Uterus (tissue), 4 donors: ENCODE data around the gene LYRM7. TPM values are rescaled to one million over a fixed set of nuclear protein-coding genes. Genes with fewer than 3 reads are reported as not detected.
"Not testable (repeated sequence)": the region's sequence is repeated elsewhere in the genome, so short reads cannot be mapped to it uniquely, and the experiment has no call there.

Source experiments
- DNase-seq, 2 donors: peaks; one replicate each; pipeline ENCODE4 v3.0.0-alpha.2; 2019 to 2020
- H3K27ac ChIP-seq, 2 donors: fragments of 200-600 bp; sonication (generic); 1 replicate in 1 of 2; 2 replicates in 1 of 2; pipeline ENCODE4 v1.5.1; 2016 to 2018
- H3K27me3 ChIP-seq, 2 donors: fragments of 200-600 bp; sonication (generic); one replicate each; pipeline ENCODE4 v1.5.1; 2018 to 2019; ENCODE audit warnings: control low read depth in 1 of 2
- H3K36me3 ChIP-seq, 2 donors: fragments of 200-600 bp; sonication (generic); one replicate each; pipeline ENCODE4 v1.5.1; 2019; ENCODE audit warnings: control low read depth in 1 of 2
- H3K4me1 ChIP-seq, 2 donors: fragments of 200-600 bp; sonication (generic); one replicate each; pipeline ENCODE4 v1.5.1; 2018 to 2019; ENCODE audit warnings: control low read depth in 1 of 2
- H3K4me3 ChIP-seq, 2 donors: fragments of 200-600 bp; sonication (generic); 1 replicate in 1 of 2; 2 replicates in 1 of 2; pipeline ENCODE4 v1.5.1; 2018 to 2019; ENCODE audit warnings: mild to moderate bottlenecking in 1 of 2
- H3K9me3 ChIP-seq, 2 donors: fragments of 200-600 bp; sonication (generic); one replicate each; pipeline ENCODE4 v1.5.1; 2019; ENCODE audit warnings: control low read depth in 1 of 2
- POLR2A ChIP-seq, 2 donors: fragments of 450-650 bp; IDR thresholded peaks; one replicate each; pipeline ENCODE4 v1.6.1; 2016; ENCODE audit warnings: antibody characterized with exemption in 2 of 2, mild to moderate bottlenecking in 1 of 2, moderate library complexity in 1 of 2
- intact Hi-C: fragments of 100-400 bp; cut with DNase I; formaldehyde crosslinking; loops from one replicate; pipeline ENCODE4 v1.15.1; 2023; ENCODE audit warnings: low total_unique reads
- total RNA-seq, 4 donors: library from RNA; depleted of rRNA in 3 of 4; stranded (reverse); fragments of >200 nt in 3 of 4; gene quantifications; one replicate each; pipeline versions ENCODE4 v1.1.0 to v1.2.4, GENCODE V29; 2014 to 2023
- TF ChIP-seq, protein P1 (sequence below), 4 experiments: fragments of 200-600 bp in 2 of 4; fragments of 450-650 bp in 2 of 4; sonication (generic) in 2 of 4; IDR thresholded peaks; one replicate each; pipeline ENCODE4 v1.5.1; 2016 to 2019; ENCODE audit warnings: antibody characterized with exemption in 4 of 4, mild to moderate bottlenecking in 2 of 4, moderate library complexity in 1 of 4
- donor health status: DM: yes; HTN: yes; CAD: no.

Gene LYRM7
- total RNA-seq, 4 donors from 2014 or later: 4.1 to 22.6 (median 7.9) TPM

- no peaks in the 10 kb centered on the region for H3K9me3 ChIP-seq
- TF ChIP-seq, protein P1, sequence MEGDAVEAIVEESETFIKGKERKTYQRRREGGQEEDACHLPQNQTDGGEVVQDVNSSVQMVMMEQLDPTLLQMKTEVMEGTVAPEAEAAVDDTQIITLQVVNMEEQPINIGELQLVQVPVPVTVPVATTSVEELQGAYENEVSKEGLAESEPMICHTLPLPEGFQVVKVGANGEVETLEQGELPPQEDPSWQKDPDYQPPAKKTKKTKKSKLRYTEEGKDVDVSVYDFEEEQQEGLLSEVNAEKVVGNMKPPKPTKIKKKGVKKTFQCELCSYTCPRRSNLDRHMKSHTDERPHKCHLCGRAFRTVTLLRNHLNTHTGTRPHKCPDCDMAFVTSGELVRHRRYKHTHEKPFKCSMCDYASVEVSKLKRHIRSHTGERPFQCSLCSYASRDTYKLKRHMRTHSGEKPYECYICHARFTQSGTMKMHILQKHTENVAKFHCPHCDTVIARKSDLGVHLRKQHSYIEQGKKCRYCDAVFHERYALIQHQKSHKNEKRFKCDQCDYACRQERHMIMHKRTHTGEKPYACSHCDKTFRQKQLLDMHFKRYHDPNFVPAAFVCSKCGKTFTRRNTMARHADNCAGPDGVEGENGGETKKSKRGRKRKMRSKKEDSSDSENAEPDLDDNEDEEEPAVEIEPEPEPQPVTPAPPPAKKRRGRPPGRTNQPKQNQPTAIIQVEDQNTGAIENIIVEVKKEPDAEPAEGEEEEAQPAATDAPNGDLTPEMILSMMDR (IDR thresholded peaks at IDR 0.05): no peak
- TF ChIP-seq POLR2A (IDR thresholded peaks at IDR 0.05): no peak
Observed at GRCh38 chr5:131245312-131245711, 74.6 kb downstream of the LYRM7 start.

DNA sequence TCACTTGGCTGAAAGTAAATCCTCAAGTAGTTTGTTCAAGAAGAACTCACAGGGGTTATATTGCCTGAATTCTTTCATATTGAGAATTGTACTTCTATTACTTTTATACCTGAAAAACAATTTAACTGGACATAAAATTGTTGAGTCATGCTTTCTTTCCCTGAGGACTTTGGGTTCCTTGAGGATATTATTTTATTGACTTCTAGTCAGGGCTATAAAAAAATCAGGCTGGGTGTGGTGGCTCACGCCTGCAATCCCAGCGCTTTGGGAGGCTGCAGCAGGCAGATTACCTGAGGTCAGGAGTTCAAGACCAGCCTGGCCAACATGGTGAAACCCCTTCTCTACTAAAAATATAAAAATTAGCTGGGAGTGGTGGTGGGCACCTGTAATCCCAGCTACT is 75.2 kb downstream of the LYRM7 start:
- TF ChIP-seq POLR2A (IDR thresholded peaks at IDR 0.05): no peak
- TF ChIP-seq, protein P1 (IDR thresholded peaks at IDR 0.05): no peak
- Histone ChIP-seq H3K9me3 (no peaks in the 10 kb centered on the region), H3K4me1 (no peaks in the 10 kb centered on the region), H3K4me3 (no peak overlapping the region), H3K27me3 (no peaks in the 10 kb centered on the region), H3K36me3 (no peaks in the 10 kb centered on the region), H3K27ac (no peak overlapping the region)
- no peak for DNase-seq
- intact Hi-C loops: no loop called here

More at GRCh38 chr5:131245312-131245711, 74.6 kb downstream of the LYRM7 start:
- Histone ChIP-seq H3K4me1 (no peaks in the 10 kb centered on the region), H3K36me3 (no peaks in the 10 kb centered on the region), H3K27ac (no peak overlapping the region), H3K27me3 (no peaks in the 10 kb centered on the region), H3K4me3 (no peak overlapping the region)
- intact Hi-C loops: no loop called here
- no peak for DNase-seq

DNA sequence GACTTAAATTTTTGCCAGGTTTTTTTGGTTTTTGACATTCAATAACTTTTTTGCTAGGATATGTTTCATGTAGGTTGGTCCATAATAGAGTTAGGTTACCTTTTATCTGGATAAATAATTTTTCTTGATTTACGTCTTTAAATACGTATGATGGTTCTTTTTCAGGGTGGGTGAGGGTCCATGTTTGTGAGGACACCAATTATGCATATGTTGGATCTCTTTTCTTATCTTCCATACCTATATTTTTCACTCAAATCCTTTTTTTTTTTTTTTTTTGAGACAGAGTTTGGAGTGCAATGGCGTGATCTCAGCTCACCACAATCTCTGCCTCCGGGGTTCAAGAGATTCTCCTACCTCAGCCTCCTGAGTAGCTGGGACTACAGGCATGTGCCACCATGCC is 75.8 kb downstream of the LYRM7 start:
- H3K4me1 ChIP-seq: no peaks in the 10 kb centered on the region
- TF ChIP-seq, protein P1 (IDR thresholded peaks at IDR 0.05): no peak
- TF ChIP-seq POLR2A (IDR thresholded peaks at IDR 0.05): no peak
- no peak overlapping the region for H3K27ac ChIP-seq
- intact Hi-C loops: no loop called here
- no peak for DNase-seq
- no peaks in the 10 kb centered on the region for H3K36me3 ChIP-seq
- H3K9me3 ChIP-seq: no peaks in the 10 kb centered on the region
- no peaks in the 10 kb centered on the region for H3K27me3 ChIP-seq
- no peak overlapping the region for H3K4me3 ChIP-seq

GRCh38 chr5:131250751-131251475 is 80.2 kb downstream of the LYRM7 start:
- no peaks in the 10 kb centered on the region for H3K4me1 ChIP-seq
- H3K9me3 ChIP-seq: no peaks in the 10 kb centered on the region
- H3K36me3 ChIP-seq: no peaks in the 10 kb centered on the region
- H3K27me3 ChIP-seq: no peaks in the 10 kb centered on the region
- TF ChIP-seq, protein P1 (IDR thresholded peaks at IDR 0.05): no peak
- no peak for TF ChIP-seq POLR2A (IDR thresholded peaks at IDR 0.05)
- no peak overlapping the region for H3K4me3 ChIP-seq
- no peak for DNase-seq
- H3K27ac ChIP-seq: no peak overlapping the region
- intact Hi-C loops: no loop called here

- intact Hi-C loops: no loop called here
- Histone ChIP-seq H3K27me3 (no peaks in the 10 kb centered on the region), H3K27ac (no peak overlapping the region), H3K4me1 (no peaks in the 10 kb centered on the region), H3K36me3 (no peaks in the 10 kb centered on the region), H3K4me3 (no peak overlapping the region), H3K9me3 (no peaks in the 10 kb centered on the region)
- peak in 1 of 2 donors; percentile 29 for DNase-seq
- TF ChIP-seq, protein P1 (IDR thresholded peaks at IDR 0.05): no peak
- no peak for TF ChIP-seq POLR2A (IDR thresholded peaks at IDR 0.05)
Observed at GRCh38 chr5:131252824-131253171, 82.1 kb downstream of the LYRM7 start.

DNA sequence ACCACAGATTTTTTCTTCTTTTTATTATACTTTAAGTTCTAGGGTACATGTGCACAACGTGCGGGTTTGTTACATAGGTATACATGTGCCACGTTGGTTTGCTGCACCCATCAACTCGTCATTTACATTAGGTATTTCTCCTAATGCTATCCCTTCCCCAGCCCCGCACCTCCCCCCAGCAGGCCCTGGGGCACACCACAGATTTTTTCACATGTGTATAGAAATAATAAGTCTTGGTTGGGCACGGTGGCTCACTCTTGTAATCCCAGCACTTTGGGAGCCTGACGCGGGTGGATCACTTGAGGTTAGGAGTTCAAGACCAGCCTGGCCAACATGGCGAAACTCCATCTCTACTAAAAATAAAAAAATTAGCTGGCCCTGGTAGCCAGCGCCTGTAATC is 83.3 kb downstream of the LYRM7 start:
- intact Hi-C loops, H3K4me3 ChIP-seq, DNase-seq, H3K36me3 ChIP-seq, H3K4me1 ChIP-seq, H3K27me3 ChIP-seq, H3K27ac ChIP-seq, H3K9me3 ChIP-seq: not testable (repeated sequence)
